IPS-20b (cell line): ENCODE data around the gene UBR7.
A peak's percentile ranks its signal among the peaks of the same experiment; 100 is the strongest.
"Not testable (repeated sequence)": the region's sequence is repeated elsewhere in the genome, so short reads cannot be mapped to it uniquely, and the experiment has no call there.

Experiments
- H3K27ac ChIP-seq: one replicate; pipeline ENCODE4 v1.5.1; 2013; ENCODE audit warnings: low read length
- H3K27me3 ChIP-seq: 2 replicates; pipeline ENCODE4 v1.6.1; 2013; ENCODE audit warnings: mild to moderate bottlenecking, low read length, inconsistent platforms; ENCODE audit not compliant: insufficient read depth
- H3K36me3 ChIP-seq: 2 replicates; pipeline ENCODE4 v1.6.1; 2013; ENCODE audit warnings: low read depth, mild to moderate bottlenecking, inconsistent platforms, low read length, moderate library complexity; ENCODE audit not compliant: insufficient read depth
- H3K4me1 ChIP-seq: 2 replicates; pipeline ENCODE4 v1.6.1; 2013; ENCODE audit warnings: mild to moderate bottlenecking, control low read depth, inconsistent platforms, low read length, moderate library complexity; ENCODE audit not compliant: insufficient read depth
- H3K4me3 ChIP-seq: 2 replicates; pipeline ENCODE4 v1.5.1; 2013; ENCODE audit warnings: mild to moderate bottlenecking, low read length, inconsistent platforms
- H3K9ac ChIP-seq: 2 replicates; pipeline ENCODE4 v1.6.1; 2013; ENCODE audit warnings: low read depth, mild to moderate bottlenecking, inconsistent platforms, low read length, moderate library complexity
- H3K9me3 ChIP-seq: 2 replicates; pipeline ENCODE4 v1.6.1; 2013; ENCODE audit warnings: mild to moderate bottlenecking, low read depth, low read length, inconsistent platforms; ENCODE audit not compliant: insufficient read depth

UBR7 gene

GRCh38 chr14:93173943-93174395 is 33.1 kb upstream of the UBR7 start:
- Histone ChIP-seq H3K4me3 (no peak overlapping the region), H3K27ac (no peak overlapping the region), H3K9me3 (no peaks in the 10 kb centered on the region), H3K9ac (no peak overlapping the region), H3K27me3 (no peaks in the 10 kb centered on the region), H3K36me3 (no peaks in the 10 kb centered on the region), H3K4me1 (no peaks in the 10 kb centered on the region)

- H3K9me3 ChIP-seq, H3K9ac ChIP-seq, H3K36me3 ChIP-seq, H3K4me3 ChIP-seq, H3K27ac ChIP-seq, H3K27me3 ChIP-seq, H3K4me1 ChIP-seq: not testable (repeated sequence)
Observed at GRCh38 chr14:93174731-93175130, 32.3 kb upstream of the UBR7 start.

- H3K27ac ChIP-seq, result no peak overlapping the region
- H3K4me3 ChIP-seq, result no peak overlapping the region
- no peaks in the 10 kb centered on the region for H3K36me3 ChIP-seq
- no peaks in the 10 kb centered on the region for H3K9me3 ChIP-seq
- no peaks in the 10 kb centered on the region for H3K27me3 ChIP-seq
- H3K4me1 ChIP-seq, result no peaks in the 10 kb centered on the region
- H3K9ac ChIP-seq, result no peak overlapping the region
Observed at GRCh38 chr14:93175492-93175891, 31.6 kb upstream of the UBR7 start.

- H3K9ac ChIP-seq, result peak overlapping the region; percentile 85; the same call in 1 of the 2 replicates
- H3K27ac ChIP-seq, result no peak overlapping the region
- H3K4me1 ChIP-seq, result no peaks in the 10 kb centered on the region; the same call in 1 of the 2 replicates
- H3K36me3 ChIP-seq, result peaks cover 27% of the 10 kb centered on the region
- H3K4me3 ChIP-seq, result peak overlapping the region; percentile 85
- no peaks in the 10 kb centered on the region for H3K27me3 ChIP-seq
- H3K9me3 ChIP-seq, result no peaks in the 10 kb centered on the region
Observed at GRCh38 chr14:93183596-93184317, 23.3 kb upstream of the UBR7 start.

GRCh38 chr14:93184391-93185348 is 22.4 kb upstream of the UBR7 start, which contains the start of the genes LYSET and MOAP1:
TSS of gene LYSET (plus strand) at chr14:93185317. CDS start at chr14:93185406, 89 bp downstream.
TSS of gene MOAP1 (minus strand) at chr14:93184897. CDS start at chr14:93184242, 655 bp downstream.
- Histone ChIP-seq H3K9me3 (no peaks in the 10 kb centered on the region), H3K27ac (peak within 1 kb of the TSS; percentile 62), H3K9ac (peak within 1 kb of the TSS; percentile 85; the same call in 1 of the 2 replicates), H3K4me1 (no peaks in the 10 kb centered on the region; the same call in 1 of the 2 replicates), H3K36me3 (peaks cover 31% of the 10 kb centered on the region), H3K27me3 (no peaks in the 10 kb centered on the region), H3K4me3 (peak within 1 kb of the TSS; percentile 85)

- H3K9ac ChIP-seq, result peak overlapping the region; percentile 79; the same call in 1 of the 2 replicates
- no peaks in the 10 kb centered on the region for H3K9me3 ChIP-seq
- no peaks in the 10 kb centered on the region; the same call in 1 of the 2 replicates for H3K4me1 ChIP-seq
- peak overlapping the region; percentile 62 for H3K27ac ChIP-seq
- H3K27me3 ChIP-seq, result no peaks in the 10 kb centered on the region
- peak overlapping the region; percentile 85 for H3K4me3 ChIP-seq
- H3K36me3 ChIP-seq, result peaks cover 31% of the 10 kb centered on the region
Observed at GRCh38 chr14:93185349-93185720, 21.7 kb upstream of the UBR7 start.

- no peaks in the 10 kb centered on the region for H3K9me3 ChIP-seq
- H3K36me3 ChIP-seq, result peaks cover 34% of the 10 kb centered on the region
- no peak overlapping the region for H3K9ac ChIP-seq
- no peaks in the 10 kb centered on the region; the same call in 1 of the 2 replicates for H3K4me1 ChIP-seq
- H3K27ac ChIP-seq, result no peak overlapping the region
- no peaks in the 10 kb centered on the region for H3K27me3 ChIP-seq
- 0 out of 2 replicates have a peak overlapping the region, but pooled peaks have one; percentile 5 for H3K4me3 ChIP-seq
Observed at GRCh38 chr14:93186466-93186865, 20.6 kb upstream of the UBR7 start.

GRCh38 chr14:93186956-93187355 is 20.1 kb upstream of the UBR7 start:
- Histone ChIP-seq H3K27me3 (no peaks in the 10 kb centered on the region), H3K27ac (no peak overlapping the region), H3K9ac (no peak overlapping the region), H3K36me3 (peaks cover 34% of the 10 kb centered on the region), H3K4me3 (no peak overlapping the region), H3K9me3 (no peaks in the 10 kb centered on the region), H3K4me1 (no peaks in the 10 kb centered on the region; the same call in 1 of the 2 replicates)

- H3K9me3 ChIP-seq, result no peaks in the 10 kb centered on the region
- H3K36me3 ChIP-seq, result 0 out of 2 replicates have a peak, but pooled peaks cover 3% of the 10 kb centered on the region
- H3K27me3 ChIP-seq, result no peaks in the 10 kb centered on the region
- H3K27ac ChIP-seq, result no peak overlapping the region
- H3K4me1 ChIP-seq, result no peaks in the 10 kb centered on the region
- no peak overlapping the region for H3K9ac ChIP-seq
- no peak overlapping the region for H3K4me3 ChIP-seq
Observed at GRCh38 chr14:93195316-93195999, 11.6 kb upstream of the UBR7 start.

- Histone ChIP-seq H3K27me3 (no peaks in the 10 kb centered on the region), H3K4me1 (no peaks in the 10 kb centered on the region), H3K9ac (no peak overlapping the region), H3K27ac (no peak overlapping the region), H3K36me3 (no peaks in the 10 kb centered on the region), H3K9me3 (no peaks in the 10 kb centered on the region), H3K4me3 (no peak overlapping the region)
Observed at GRCh38 chr14:93199031-93199430, 8.0 kb upstream of the UBR7 start.

GRCh38 chr14:93200553-93200952 is 6.5 kb upstream of the UBR7 start:
- Histone ChIP-seq H3K36me3 (no peaks in the 10 kb centered on the region), H3K27me3 (no peaks in the 10 kb centered on the region), H3K4me3 (no peak overlapping the region)

More at GRCh38 chr14:93200553-93200952, 6.5 kb upstream of the UBR7 start:
- Histone ChIP-seq H3K9ac (no peak overlapping the region), H3K4me1 (no peaks in the 10 kb centered on the region), H3K9me3 (no peaks in the 10 kb centered on the region), H3K27ac (no peak overlapping the region)
